Measurements from ENCODE around the gene ATXN3L. TPM values are rescaled to one million over a fixed set of nuclear protein-coding genes. Genes with fewer than 3 reads are reported as not detected.
"Not testable (repeated sequence)": the region's sequence is repeated elsewhere in the genome, so short reads cannot be mapped to it uniquely, and the experiment has no call there.

ATXN3L gene
- total and polyA plus RNA-seq, 8 donors: not detected

DNA sequence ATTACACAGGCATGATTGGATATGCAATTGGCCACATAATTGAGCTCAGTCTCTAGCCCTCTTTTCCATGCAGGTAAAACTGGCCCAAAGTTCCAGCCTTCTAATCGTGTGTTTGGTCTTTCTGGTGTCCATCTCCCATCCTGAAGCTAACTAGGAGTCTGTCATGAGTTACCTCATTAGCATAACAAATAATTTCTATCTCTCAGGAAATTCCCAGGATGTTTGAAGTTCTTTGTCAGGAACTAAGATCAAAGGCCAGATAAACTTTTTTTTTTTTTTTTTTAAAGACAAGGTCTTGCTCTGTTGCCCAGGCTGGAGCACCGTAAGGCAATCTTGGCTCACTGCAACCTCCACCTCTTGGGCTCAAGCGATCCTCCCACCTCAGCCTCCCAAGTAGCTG is 15.8 kb downstream of the ATXN3L start:
- no peak for ATAC-seq
- TF ChIP-seq, protein P1, sequence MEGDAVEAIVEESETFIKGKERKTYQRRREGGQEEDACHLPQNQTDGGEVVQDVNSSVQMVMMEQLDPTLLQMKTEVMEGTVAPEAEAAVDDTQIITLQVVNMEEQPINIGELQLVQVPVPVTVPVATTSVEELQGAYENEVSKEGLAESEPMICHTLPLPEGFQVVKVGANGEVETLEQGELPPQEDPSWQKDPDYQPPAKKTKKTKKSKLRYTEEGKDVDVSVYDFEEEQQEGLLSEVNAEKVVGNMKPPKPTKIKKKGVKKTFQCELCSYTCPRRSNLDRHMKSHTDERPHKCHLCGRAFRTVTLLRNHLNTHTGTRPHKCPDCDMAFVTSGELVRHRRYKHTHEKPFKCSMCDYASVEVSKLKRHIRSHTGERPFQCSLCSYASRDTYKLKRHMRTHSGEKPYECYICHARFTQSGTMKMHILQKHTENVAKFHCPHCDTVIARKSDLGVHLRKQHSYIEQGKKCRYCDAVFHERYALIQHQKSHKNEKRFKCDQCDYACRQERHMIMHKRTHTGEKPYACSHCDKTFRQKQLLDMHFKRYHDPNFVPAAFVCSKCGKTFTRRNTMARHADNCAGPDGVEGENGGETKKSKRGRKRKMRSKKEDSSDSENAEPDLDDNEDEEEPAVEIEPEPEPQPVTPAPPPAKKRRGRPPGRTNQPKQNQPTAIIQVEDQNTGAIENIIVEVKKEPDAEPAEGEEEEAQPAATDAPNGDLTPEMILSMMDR (IDR thresholded peaks at IDR 0.05): no peak
- H3K4me3 ChIP-seq: no peak overlapping the region
- WGBS, 2 donors: 77 to 93% methylated on average over 3 of the region's 3 CpGs
- H3K9me3 ChIP-seq: no peaks in the 10 kb centered on the region
- no peaks in the 10 kb centered on the region for H3K27me3 ChIP-seq
- no peaks in the 10 kb centered on the region for H3K36me3 ChIP-seq
- intact Hi-C loops (cut with DNase I): no loop called here
- no peak for FAIRE-seq
- no peak for DNase-seq
- no peak overlapping the region for H3K27ac ChIP-seq
- H3K4me1 ChIP-seq: no peaks in the 10 kb centered on the region

DNA sequence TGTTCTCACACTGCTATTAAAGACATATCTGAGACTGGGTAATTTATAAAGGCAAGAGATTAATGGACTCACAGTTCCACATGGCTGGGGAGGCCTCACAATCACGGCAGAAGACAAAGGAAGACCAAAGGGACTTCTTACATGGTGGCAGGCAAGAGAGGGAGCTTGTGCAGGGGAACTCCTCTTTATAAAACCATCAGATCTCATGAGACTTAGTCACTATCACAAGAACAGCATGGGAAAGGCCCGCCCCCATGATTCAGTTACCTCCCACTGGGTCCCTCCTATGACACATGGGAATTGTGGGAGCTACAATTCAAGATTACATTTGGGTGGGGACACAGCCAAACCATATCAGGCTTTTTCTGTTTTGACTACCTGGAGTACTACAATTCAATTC is 16.6 kb downstream of the ATXN3L start:
- H3K4me1 ChIP-seq; intact Hi-C loops (cut with DNase I); H3K27me3 ChIP-seq; H3K27ac ChIP-seq; DNase-seq; H3K9me3 ChIP-seq; FAIRE-seq; H3K4me3 ChIP-seq; ATAC-seq; H3K36me3 ChIP-seq: not testable (repeated sequence)
- WGBS, 2 donors: 62 to 94% methylated on average over 2 of the region's 2 CpGs

DNA sequence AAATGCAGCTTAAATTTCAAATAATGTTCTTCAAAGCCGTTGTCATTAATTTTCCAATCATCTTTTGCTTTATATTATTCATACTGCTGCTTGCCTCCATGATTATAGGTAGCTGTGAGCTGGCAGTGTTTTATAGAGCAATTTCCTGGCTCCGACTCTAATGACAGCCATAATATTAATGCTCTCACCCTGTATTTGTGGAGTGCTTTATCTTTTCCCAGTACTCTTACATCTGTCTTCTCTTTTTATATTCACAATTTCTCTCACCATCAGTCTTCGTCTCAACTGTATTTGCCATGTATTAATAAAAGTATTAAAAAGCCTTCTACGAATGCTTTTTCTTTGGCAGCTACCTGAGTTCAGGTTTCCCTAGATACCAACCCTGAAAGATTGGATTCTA is 21.0 kb downstream of the ATXN3L start:
- Histone ChIP-seq H3K9me3 (no peaks in the 10 kb centered on the region), H3K36me3 (no peaks in the 10 kb centered on the region), H3K27ac (no peak overlapping the region), H3K27me3 (no peaks in the 10 kb centered on the region), H3K4me3 (no peak overlapping the region), H3K4me1 (no peaks in the 10 kb centered on the region)
- TF ChIP-seq, protein P1 (IDR thresholded peaks at IDR 0.05): no peak
- WGBS, 2 donors: 55 to 59% methylated on average over 4 of the region's 4 CpGs
- DNase-seq (no peak), ATAC-seq (no peak), FAIRE-seq (no peak)
- intact Hi-C loops (cut with DNase I): no loop called here

DNA sequence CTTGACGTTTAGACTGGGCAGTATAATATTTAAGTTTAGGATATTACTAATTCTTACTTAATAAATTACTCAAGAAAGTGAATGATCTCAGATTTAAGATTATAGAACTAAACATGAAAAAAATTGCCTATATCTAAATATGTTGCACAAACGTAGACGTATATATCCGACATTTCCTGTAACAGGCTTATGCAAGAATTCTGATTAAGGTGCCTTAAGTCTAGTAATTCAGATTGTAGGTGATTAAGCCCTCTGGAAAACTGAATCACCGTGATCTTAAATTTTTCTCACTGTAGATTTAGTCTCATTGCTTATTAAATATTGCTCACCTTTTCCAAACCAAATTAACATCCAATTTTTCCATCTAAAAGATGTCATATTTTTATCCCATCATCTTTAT is 24.0 kb downstream of the ATXN3L start:
- Histone ChIP-seq H3K4me1 (no peaks in the 10 kb centered on the region), H3K9me3 (no peaks in the 10 kb centered on the region), H3K36me3 (no peaks in the 10 kb centered on the region), H3K27ac (no peak overlapping the region), H3K27me3 (no peaks in the 10 kb centered on the region), H3K4me3 (no peak overlapping the region)
- TF ChIP-seq, protein P1 (IDR thresholded peaks at IDR 0.05): no peak
- ATAC-seq (no peak), FAIRE-seq (no peak), DNase-seq (no peak)
- WGBS, 2 donors: 76 to 80% methylated on average over 5 of the region's 5 CpGs
- intact Hi-C loops (cut with DNase I): no loop called here

DNA sequence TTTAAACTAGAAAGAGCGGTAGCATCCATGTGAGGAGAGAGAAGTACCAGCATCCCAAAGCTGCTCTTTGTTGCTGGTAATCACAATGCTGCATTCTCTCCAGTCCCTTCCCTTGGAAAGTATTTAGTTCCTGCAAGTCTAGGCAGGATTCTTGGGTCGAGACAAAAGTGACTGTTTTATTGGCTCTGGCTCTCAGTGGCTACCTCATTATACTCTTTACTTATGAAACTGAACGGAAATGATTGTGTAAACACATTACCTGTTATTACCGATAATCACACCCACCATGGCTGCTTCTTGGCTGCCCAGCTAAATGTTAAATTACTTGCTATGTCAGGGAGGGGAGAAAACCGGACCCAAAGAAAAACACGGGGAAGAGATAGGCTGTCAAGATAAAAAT is 26.2 kb downstream of the ATXN3L start:
- Histone ChIP-seq H3K36me3 (no peaks in the 10 kb centered on the region), H3K4me3 (no peak overlapping the region), H3K4me1 (no peaks in the 10 kb centered on the region), H3K9me3 (no peaks in the 10 kb centered on the region), H3K27me3 (no peaks in the 10 kb centered on the region), H3K27ac (no peak overlapping the region)
- ATAC-seq (peak in 3 of 4 donors; percentile 36 to 62 (median 44)), FAIRE-seq (no peak), DNase-seq (no peak)
- intact Hi-C loops (cut with DNase I): no loop called here
- TF ChIP-seq, protein P1 (IDR thresholded peaks at IDR 0.05): no peak
- WGBS, 2 donors: 31 to 43% methylated on average over 6 of the region's 6 CpGs
